DMS 273 treated with DMSO at 0.1 percent for 48 hours (cell line): ENCODE results near the gene APOL5.

Experiments
- DNase-seq: peaks from one replicate; lab custom pipeline; 2025; lab: John Stamatoyannopoulos, UW

The APOL5 gene

DNA sequence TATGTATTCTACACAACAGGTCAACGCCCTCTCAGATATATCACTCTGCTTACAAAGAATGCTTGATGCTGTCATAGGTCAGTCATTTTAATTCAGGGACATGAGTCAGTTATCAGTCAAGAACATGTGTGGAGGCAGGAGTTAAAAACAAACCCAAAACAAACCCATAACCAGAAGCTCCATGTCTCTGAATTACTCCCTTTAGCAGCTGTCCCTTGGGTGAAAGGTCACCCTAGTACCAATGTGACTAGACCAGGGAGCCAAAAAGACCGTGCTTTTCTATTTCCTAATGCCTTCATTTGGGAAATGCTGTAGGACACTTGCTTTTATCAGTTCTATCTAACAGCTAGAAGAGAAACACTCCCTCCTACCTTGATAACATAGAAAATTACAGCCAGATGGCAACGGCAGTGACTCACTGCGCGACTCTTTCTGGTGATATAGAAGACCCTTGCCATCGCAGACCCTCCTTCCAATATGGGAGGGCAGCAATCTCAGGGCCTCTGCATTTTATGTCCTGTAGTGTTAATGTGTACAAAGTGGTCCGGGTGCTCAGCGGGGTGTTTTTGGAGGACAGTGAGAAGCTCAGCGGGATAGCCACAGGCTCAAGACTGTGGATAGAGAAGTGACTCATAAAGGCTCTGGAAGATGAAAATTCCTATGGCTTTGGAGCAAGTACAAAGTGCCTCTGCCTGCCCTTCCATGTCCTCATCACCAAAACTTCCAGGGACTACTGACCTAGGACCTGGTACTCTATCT, 24.8 kb downstream of the APOL5 start:
- no peak for DNase-seq

DNA sequence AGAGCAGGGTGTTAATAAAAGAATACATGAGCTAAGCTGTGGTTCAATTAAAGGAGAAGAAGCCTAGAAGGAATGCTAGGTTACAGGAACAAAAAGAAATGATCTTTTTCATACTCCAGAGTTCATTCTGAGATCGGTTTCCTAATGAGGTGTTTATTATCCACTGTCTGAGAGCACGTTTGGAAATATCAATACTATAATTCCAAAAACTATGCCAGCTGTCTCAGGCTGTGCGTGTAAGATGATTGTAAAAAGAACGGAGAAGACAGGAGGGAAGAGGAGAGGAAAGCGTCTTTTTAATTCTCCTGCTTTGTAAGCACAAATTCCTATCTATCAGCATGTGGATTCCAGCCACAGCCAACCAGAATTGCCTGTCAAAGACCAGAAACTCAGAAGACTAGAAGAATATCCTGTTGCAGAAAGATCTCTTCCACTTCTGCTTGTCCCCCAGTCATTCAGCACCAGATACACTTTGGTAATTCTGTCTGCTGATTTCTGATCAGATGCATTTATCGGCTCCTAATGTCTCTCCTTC, 25.7 kb downstream of the APOL5 start:
- DNase-seq: no peak

DNA sequence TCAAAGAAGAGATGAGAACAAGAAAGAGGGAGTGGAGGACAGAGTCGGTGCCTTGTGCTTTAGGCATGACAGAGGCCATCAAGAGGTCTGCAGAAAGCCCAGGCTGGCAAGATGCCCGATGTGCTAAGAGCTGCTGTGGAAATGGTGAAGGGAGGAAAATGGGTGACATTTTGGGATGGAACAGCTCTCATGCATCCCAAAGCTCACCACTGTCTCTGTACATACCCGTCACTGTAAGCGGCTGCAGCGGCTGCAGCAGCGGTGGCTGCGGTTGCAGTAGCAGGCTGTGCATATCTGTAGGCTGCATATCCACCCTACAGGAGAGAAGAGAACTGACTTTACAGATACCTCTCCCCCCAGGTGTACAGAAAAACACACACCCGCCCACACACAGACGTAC, 28.6 kb downstream of the APOL5 start:
- DNase-seq: no peak

DNA sequence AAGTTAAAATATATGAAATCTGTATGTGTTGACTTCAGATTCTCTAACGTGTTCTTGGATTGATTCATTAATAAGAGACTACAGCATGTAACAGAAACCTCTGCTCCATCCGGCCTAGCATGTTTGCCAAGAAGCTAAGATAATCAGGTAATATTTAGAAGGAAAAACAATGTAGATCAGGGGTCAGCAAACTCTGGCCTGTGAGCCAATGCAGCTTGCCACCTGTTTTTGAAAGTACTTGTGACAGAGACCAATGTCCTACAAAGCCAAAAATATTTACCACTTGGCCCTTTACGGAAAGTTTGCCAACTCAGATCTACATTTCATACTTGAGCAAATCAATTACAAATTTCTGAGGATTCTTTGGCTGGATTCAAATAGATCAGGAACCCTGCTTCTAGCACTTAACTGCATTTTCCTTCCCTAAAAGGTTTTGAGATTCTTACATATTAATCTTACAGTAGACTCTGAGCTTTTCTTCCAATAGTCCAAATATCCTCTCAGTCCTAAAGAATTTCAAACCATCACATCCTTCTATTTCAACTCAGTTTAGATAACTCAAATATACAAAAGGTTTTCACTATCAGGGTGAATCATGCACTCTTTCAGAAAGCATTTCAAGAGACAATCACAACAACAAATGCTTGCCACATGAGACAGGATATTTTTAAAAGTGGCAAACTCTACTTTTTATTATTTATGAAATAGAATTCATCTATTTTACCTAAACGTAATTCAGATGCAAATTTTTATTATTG, 29.5 kb downstream of the APOL5 start:
- no peak for DNase-seq

DNA sequence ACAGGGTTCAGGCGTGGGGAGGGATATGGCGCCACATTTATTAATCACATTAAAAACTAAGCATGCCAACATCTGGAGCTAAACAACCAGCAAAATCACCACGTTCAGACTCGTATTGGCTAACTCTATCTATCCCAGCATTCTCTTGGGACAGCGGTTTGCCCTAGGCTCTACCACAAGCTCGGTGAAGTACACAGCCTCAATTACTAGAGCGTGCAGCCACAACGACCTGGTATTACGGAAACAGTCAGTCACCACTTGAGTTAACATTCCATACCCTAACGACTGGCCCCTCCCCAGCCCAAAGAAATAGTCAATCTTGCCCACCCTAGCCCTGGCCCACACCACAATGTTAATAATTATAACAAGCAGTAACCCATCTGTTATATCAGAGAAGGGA, 32.1 kb downstream of the APOL5 start:
- DNase-seq: no peak

DNA sequence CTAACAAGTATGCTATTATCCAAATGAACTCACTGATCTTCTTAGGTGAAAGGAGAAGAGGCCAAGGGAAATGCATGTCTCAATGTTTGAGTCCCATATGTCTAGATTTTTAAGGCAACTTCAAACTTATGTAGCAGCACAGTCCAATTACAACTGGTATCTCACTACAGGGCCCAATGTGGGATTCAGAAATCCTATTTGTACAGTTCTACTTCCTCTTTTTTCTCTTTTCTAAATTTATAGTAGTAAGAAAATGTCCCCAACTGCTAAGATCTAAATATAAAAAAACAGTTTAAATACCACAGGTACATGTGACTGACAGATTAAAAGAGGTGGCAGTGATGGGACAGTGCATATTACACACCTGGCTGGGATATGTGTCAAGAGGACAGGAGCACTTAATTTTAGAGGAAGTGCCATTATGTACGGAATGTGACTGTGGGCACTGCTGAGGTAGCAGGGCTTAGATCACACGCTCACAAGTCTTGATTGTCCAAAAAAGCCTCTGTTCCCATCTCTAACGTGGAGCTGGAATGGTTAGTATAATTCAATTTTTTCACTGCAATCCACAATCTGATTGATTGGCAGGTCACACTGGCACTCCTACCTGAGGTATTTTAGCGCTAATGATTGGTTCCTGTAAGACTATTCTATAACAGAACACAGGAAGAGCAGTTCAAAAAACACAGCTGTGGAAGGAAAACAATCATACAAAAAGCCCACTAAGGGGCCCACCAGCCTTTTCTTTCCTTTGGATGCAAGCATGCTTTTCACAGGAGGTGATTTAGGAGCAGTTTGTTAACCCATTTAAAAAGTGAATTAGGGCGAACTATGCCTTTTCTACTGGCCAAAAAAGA, 34.6 kb downstream of the APOL5 start:
- DNase-seq: no peak

DNA sequence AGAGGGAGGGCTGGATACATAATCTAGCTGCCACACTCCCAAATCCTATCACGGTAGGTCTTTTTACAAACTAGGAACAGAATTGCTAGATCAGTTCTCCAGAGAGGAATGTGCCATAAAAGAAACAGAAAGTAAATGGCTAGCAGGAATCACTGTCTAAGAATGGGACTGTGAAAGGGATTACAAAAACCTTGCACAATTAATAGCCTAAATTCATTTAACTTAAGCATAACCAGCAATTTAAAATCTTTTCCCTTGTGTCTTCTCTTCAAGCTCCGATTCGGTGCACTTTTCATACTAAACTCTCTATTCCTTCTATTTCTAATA, 35.2 kb downstream of the APOL5 start:
- DNase-seq: no peak

DNA sequence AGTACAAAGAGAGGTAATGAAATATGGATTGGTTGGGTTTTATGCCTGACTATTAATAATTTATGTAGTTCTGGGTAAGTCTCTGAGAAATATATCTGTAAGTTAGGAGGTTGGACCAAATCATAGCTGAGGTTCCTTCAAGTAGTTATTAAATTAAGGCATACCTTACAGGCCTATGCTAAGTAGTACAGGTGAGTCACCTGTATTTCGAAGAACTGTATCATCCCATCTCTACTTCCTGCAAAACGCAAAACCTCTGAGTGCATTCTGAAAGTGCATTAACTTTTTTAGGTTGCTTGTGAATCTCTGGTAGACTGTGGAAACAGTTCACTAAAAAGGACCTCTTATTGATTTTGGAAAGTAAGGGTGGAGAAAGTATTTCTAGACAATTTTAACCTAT, 37.1 kb downstream of the APOL5 start:
- DNase-seq: no peak

DNA sequence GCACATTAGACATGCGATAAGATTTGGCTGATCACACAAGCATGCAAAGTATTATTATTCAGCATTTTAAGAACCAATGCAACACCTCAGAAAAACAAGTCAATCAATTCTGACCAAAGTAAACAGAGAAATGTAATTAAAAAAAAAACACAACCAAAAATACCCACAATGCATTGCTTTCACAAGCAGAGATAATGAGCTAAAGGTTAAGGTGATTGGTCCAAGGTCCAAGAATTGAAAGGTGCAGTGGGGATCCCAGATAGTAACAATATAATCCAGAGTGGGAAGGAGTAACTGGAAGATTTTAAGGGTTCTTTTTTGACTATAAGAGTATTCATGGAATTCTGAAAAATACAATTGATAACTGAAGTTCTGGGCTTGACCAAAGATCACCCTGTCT, 39.0 kb downstream of the APOL5 start:
- no peak for DNase-seq

DNA sequence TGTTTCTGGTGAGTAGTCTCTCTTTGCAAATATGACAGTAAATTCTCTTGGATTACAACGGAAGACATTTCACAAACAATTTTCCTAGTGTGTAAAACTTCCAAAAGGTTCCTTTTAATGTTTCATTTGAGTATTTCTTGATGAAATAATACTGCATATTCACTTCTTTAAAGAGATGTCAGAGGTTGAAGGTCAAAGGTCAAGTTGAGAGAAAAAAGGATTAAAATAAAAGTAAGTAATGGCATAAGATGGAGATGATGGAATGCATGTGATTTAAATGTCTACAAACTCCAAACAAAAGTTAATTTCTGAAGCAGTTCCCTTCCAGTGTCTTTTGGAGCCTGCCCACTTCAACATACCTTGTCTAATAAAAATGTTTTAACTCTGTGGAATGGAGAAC, 40.7 kb downstream of the APOL5 start:
- no peak for DNase-seq

DNA sequence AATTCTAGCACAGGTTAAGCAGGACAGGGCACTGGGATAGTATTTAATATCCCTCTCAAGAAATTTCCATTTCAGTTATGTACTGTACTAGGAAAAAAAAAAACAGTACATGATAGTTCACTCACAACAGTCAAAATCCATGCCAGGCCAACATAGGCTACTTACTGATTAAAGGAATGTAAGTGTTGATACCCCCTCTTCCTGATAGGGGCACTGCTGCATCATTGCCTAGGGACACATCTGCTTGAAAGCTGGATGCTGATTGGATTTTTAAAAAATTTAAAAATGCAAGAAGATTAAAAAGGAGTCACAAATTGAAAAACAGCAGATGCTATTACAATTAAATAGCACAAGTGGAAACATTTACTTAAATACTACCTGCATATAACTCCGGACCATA, 43.4 kb downstream of the APOL5 start:
- no peak for DNase-seq

DNA sequence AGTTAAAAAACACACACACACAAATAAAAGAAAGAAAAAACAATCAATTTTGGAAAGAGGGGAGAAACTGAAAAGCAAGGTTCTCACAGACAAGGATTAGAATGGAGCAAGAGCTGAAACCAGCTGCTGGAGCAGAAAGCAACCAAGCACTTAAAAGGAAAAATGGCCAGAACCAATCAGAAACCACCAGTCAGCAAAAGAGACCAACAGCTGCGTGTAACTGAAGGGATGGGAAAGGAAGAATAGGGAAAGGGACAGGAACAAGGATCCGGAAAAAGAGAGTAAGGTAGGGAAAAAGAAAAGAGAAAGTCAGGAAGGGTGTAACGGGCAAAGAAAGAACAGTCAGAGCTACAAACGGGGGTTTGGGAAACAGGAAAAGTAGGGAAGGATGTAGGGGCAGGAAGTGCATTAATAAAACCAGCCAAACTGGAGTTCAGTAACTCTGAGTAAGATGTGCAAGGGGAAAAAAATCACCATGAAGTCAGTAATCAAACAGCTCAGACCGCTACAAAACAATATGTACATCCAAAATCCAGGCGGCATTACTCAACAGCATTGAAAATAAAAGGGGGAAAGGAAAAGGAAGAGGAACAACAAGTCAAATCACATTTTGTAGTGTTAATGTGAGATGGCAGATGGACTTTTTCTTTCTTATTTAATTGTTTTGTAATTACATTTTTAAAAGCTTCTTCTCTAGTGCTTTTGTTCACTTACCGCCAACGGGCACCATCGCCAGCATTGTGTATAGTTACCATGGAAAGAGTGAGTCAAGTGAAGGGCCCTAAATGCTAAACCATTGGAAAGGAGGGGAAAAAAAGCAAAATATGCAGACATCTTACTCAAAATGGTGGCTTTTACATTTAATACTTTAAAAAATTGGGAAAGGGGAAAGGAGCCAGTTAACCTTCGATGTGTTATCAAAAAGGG, 49.2 kb downstream of the APOL5 start:
- DNase-seq: no peak

DNA sequence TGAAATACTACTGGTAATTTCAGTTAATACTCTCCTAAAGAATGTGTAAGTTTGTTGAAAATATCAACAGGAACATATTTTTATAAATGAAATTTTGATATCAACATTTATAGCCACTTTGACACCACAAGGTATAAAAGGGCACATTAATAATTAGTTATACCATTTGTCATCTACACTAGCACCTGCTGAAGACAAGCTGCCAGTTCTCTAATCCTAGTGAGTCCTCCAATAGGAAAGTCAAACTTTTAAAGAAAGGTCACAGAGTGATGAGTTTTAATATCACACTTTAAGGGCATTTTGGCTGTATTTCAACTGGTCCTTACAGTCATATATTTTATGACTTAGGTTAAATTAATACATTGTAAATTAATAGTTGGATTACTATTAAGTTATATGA, 52.3 kb downstream of the APOL5 start:
- no peak for DNase-seq

DNA sequence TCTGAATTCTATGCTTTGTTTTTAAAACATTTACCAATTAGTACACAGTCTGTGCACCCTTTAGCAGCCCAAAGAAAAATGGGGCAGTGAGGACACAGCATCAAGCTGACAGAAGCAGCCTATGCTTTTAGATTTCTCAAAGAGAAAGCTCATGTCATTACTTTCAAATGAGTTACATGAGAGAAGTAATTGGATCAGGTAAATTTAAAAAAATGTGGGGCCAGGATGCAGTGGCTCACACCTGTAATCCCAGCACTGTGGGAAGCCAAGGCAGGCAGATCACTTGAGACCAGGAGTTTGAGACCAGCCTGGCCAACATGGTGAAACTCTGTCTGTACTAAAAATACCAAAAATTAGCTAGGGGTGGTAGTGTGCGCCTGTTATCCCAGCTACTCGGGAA, 57.7 kb downstream of the APOL5 start:
- DNase-seq: no peak

DNA sequence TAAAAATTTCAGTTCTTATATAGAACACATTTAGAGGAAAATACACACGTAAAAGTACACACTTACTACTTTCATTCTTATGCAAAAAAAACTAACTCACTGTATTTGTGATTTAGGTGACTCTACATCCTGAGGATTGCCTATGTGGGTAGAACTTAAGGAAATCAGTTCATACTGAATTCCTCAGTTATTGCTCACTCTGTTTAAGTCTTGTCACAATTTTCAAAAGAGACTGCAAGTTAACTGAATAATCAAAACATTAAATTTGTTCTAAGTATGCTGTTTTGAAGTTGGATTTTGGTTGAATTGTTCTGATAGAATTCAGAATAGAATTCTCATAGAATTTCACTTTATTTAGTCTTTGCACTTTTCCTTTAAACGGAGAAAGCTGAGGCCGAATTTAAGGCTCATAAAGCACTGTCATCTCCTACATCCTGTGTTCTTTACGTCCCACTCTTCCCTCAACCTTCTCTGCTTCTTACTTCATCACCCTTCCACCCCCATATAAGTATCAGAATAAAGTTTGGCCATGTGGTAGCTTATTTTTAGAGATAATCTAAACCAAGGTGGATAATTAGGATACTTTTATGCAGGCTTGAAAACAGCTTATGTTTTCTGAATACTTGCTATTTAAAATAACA, 59.8 kb downstream of the APOL5 start:
- no peak for DNase-seq
